GM12872 (cell line): Measurements from ENCODE around the gene FOXD4L1.
"Not testable (repeated sequence)": the region's sequence is repeated elsewhere in the genome, so short reads cannot be mapped to it uniquely, and the experiment has no call there.

ENCODE experiments used
- TF ChIP-seq, protein P1 (sequence below): IDR thresholded peaks from 3 replicates; pipeline ENCODE4 v1.5.1; 2011; ENCODE audit warnings: low read depth, mild to moderate bottlenecking, low read length, moderate library complexity; ENCODE audit not compliant: insufficient read depth

Gene FOXD4L1

DNA sequence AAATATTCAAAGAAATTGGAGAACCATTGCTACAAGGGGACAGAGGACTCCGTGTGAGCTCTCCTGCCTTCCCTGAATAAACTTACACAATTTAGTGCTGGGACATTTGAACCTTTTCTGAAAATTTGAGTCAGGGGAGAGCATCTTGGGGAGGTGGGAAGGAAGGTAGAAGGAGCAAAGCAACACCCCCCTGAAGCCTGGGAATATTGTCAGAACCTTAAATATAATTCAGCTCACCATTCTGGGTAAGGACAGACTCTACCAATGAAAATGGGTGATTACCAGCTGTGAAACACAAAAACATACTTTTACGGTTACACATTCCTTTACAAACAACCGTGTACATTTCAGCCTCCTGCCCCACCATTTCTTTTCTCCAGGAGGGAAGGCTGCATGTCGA is at the start of gene FOXD4L1:
Gene FOXD4L1, plus strand, starts transcription at position 301 of the 400 bp plus-strand sequence. CDS start 592 bp downstream, outside the sequence.
- TF ChIP-seq, protein P1, sequence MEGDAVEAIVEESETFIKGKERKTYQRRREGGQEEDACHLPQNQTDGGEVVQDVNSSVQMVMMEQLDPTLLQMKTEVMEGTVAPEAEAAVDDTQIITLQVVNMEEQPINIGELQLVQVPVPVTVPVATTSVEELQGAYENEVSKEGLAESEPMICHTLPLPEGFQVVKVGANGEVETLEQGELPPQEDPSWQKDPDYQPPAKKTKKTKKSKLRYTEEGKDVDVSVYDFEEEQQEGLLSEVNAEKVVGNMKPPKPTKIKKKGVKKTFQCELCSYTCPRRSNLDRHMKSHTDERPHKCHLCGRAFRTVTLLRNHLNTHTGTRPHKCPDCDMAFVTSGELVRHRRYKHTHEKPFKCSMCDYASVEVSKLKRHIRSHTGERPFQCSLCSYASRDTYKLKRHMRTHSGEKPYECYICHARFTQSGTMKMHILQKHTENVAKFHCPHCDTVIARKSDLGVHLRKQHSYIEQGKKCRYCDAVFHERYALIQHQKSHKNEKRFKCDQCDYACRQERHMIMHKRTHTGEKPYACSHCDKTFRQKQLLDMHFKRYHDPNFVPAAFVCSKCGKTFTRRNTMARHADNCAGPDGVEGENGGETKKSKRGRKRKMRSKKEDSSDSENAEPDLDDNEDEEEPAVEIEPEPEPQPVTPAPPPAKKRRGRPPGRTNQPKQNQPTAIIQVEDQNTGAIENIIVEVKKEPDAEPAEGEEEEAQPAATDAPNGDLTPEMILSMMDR, result not testable (repeated sequence)
